Measurements from ENCODE around the gene TCTA. TPM values are rescaled to one million over a fixed set of nuclear protein-coding genes. Genes with fewer than 3 reads are reported as not detected.
A peak's percentile ranks its signal among the peaks of the same experiment; 100 is the strongest.

The TCTA gene
- total RNA-seq, 4 donors from 2014 or later: 24.6 to 52.9 (median 30.1) TPM

DNA sequence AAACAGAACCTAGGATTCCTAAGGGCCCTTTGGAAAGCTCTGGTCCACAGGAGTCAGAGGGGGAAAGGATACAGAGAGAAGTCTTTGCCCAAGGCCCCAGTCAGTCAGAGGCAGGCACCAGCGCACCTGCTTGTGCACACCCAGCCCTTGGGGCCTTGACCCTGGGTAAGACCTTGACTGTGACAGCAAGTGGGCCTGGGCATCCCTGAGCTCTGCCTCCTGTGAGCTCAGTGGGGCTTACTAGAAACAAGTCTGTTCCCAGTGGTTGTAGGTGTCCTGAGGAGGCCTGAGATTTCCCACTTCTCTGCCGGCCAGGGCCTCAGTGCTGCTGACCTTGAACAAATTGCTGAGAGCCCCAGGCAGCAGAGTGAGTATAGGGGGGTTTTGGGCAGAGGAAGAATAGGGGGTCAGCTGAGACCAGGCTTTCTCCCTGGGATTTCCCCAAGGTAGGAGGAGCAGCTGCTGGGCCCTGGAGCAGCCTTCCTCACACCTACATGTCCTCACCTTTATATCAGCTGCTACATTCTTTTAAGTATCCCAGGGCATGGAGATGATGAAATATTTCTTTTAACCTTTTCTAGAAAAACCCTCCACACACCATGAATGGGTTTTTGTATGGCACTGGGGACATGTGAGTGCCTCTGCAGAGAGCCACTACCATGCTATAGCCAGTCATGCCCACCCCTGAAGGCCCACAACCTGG, 48.1 kb downstream of the TCTA start:
- Histone ChIP-seq H3K4me3 (no peak overlapping the region), H3K36me3 (no peaks in the 10 kb centered on the region), H3K27me3 (no peaks in the 10 kb centered on the region), H3K9me3 (no peaks in the 10 kb centered on the region), H3K4me1 (peaks cover 0 to 40% (median 18%) of the 10 kb centered on the region in 4 donors), H3K27ac (peak overlapping the region in 3 of 4 donors; percentile 26 to 94 (median 84))
- 56 to 92% methylated on average over 2 of the region's 2 CpGs for WGBS, 2 donors
- no peak for DNase-seq (ENCODE audit: low spot score in 2 of 2)
- TF ChIP-seq, protein P1, sequence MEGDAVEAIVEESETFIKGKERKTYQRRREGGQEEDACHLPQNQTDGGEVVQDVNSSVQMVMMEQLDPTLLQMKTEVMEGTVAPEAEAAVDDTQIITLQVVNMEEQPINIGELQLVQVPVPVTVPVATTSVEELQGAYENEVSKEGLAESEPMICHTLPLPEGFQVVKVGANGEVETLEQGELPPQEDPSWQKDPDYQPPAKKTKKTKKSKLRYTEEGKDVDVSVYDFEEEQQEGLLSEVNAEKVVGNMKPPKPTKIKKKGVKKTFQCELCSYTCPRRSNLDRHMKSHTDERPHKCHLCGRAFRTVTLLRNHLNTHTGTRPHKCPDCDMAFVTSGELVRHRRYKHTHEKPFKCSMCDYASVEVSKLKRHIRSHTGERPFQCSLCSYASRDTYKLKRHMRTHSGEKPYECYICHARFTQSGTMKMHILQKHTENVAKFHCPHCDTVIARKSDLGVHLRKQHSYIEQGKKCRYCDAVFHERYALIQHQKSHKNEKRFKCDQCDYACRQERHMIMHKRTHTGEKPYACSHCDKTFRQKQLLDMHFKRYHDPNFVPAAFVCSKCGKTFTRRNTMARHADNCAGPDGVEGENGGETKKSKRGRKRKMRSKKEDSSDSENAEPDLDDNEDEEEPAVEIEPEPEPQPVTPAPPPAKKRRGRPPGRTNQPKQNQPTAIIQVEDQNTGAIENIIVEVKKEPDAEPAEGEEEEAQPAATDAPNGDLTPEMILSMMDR (IDR thresholded peaks at IDR 0.05): no peak
- TF ChIP-seq EP300 (IDR thresholded peaks at IDR 0.05) (no peak), POLR2A (IDR thresholded peaks at IDR 0.05) (no peak)

DNA sequence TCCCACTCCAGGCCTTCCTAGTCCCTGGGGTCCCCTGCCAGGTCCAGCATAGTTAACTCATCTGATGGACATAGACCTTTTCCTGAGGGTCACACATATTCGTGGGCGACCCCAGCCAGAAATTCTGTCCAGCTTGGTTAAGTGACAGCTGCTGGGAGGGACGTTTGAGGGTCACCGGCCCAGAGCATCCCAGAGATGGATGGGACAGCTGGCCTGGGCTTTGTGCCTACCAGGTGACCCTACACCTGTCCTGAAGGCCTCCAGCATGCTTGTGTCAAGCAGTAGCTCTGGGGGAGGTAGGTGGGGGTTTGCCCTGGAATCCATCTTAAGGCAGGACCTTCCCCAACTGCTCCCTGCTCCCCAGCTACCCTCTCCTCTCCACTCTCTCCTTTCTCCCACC, 48.7 kb downstream of the TCTA start:
- H3K27me3 ChIP-seq: no peaks in the 10 kb centered on the region
- no peak for TF ChIP-seq POLR2A (IDR thresholded peaks at IDR 0.05)
- no peak for TF ChIP-seq EP300 (IDR thresholded peaks at IDR 0.05)
- TF ChIP-seq, protein P1 (IDR thresholded peaks at IDR 0.05): no peak
- H3K9me3 ChIP-seq: no peaks in the 10 kb centered on the region
- WGBS, 2 donors: 81 to 86% methylated on average over 4 of the region's 4 CpGs
- H3K36me3 ChIP-seq: no peaks in the 10 kb centered on the region
- H3K4me3 ChIP-seq: no peak overlapping the region
- peak overlapping the region; percentile 0 to 94 (median 70) for H3K27ac ChIP-seq
- DNase-seq (ENCODE audit: low spot score in 2 of 2): no peak
- peaks cover 0 to 44% (median 21%) of the 10 kb centered on the region in 4 donors for H3K4me1 ChIP-seq

DNA sequence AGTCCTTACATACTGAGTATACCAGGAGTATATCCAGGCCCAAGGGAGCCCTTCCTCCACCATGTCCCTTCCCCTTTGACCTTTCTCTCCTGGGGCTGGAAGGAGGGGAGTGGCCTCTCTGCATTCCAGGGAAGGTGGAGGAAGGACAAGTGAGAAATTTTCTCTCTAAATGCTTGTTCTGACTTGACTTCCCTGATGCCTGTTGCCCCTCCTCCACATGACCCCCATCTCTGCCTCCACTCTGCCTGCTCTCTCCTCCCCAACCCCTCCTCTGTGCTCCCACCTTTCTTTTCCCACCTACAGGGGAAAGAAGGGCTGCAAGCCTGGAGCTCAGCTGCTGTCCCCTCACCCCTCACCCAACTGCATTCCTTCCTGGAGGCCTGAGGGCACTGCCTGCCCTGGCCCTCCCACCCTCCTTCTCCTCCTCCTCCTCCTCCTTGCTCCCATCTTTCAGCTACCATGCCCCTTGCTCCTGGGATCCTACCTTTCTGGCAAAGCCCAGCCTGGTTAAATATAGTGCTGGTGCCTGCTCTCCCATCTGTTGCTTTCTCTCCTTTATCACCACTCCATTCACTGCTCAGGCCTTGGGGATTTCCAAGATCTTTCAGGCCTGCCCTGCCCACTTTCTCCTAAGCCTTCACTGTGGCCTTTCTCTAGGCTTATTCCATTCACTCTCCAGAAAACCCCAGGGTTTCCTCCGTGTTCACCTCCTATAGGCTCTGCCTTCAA, 49.4 kb downstream of the TCTA start:
- WGBS, 2 donors: 19 to 28% methylated on average over 1 of the region's 1 CpG

DNA sequence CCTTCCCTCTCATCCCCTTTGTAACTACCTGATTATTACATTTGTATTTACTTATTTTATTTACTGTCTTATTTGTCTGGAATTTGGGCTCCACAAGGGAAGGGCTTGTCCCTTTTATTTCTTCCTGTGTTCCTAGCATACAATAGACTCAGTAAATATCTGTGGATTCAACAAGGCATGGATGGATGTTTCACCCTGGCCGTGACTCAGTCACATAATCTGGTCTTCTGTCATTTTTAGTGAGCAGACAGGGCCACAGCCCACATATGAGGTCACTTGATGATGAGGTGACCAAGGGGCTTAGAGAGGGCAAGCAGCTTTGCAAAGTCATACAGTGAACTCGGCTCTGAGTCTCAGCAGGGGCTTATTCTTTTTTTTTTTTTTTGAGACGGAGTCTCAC, 50.0 kb downstream of the TCTA start:
- H3K9me3 ChIP-seq: no peaks in the 10 kb centered on the region
- H3K27ac ChIP-seq: peak overlapping the region; percentile 0 to 94 (median 70)
- no peak overlapping the region for H3K4me3 ChIP-seq
- WGBS, 2 donors: 21 to 37% methylated on average over 3 of the region's 3 CpGs
- TF ChIP-seq POLR2A (IDR thresholded peaks at IDR 0.05) (no peak), EP300 (IDR thresholded peaks at IDR 0.05) (no peak)
- TF ChIP-seq, protein P1 (IDR thresholded peaks at IDR 0.05): no peak
- DNase-seq (ENCODE audit: low spot score in 2 of 2): no peak
- H3K36me3 ChIP-seq: no peaks in the 10 kb centered on the region
- no peaks in the 10 kb centered on the region for H3K27me3 ChIP-seq
- H3K4me1 ChIP-seq: peaks cover 0 to 56% (median 27%) of the 10 kb centered on the region in 4 donors

More for the DNA sequence above, 49.4 kb downstream of the TCTA start:
- TF ChIP-seq EP300 (IDR thresholded peaks at IDR 0.05) (no peak), POLR2A (IDR thresholded peaks at IDR 0.05) (no peak)
- TF ChIP-seq, protein P1 (IDR thresholded peaks at IDR 0.05): no peak
- H3K36me3 ChIP-seq: no peaks in the 10 kb centered on the region
- no peaks in the 10 kb centered on the region for H3K27me3 ChIP-seq
- no peak overlapping the region for H3K4me3 ChIP-seq
- DNase-seq (ENCODE audit: low spot score in 2 of 2): no peak
- peaks cover 0 to 50% (median 21%) of the 10 kb centered on the region in 4 donors for H3K4me1 ChIP-seq
- H3K27ac ChIP-seq: peak overlapping the region; percentile 0 to 94 (median 70)
- no peaks in the 10 kb centered on the region for H3K9me3 ChIP-seq

Measured in tibial nerve (tissue), 4 donors.